NCI-H2107 treated with DMSO at 0.1 percent for 48 hours (cell line): ENCODE results near the gene MAGEB10.
"Not testable (repeated sequence)": the region's sequence is repeated elsewhere in the genome, so short reads cannot be mapped to it uniquely, and the experiment has no call there.

Experiments
- DNase-seq: peaks from one replicate; lab custom pipeline; 2025; ENCODE audit not compliant: unreplicated experiment; lab: John Stamatoyannopoulos, UW

Gene MAGEB10, protein sequence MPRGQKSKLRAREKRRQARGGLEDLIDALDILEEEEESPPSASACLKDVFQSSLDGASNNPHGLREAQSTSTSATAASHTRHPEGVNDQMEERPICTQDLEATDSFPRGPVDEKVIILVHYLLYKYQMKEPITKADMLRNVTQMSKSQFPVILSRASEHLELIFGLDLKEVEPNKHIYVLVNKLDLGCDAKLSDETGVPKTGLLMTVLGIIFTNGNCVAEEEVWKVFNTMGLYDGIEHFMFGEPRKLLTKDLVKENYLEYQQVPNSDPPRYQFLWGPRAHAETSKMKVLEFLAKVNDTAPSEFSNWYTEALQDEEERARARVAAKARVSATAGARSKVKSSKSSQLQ

DNA sequence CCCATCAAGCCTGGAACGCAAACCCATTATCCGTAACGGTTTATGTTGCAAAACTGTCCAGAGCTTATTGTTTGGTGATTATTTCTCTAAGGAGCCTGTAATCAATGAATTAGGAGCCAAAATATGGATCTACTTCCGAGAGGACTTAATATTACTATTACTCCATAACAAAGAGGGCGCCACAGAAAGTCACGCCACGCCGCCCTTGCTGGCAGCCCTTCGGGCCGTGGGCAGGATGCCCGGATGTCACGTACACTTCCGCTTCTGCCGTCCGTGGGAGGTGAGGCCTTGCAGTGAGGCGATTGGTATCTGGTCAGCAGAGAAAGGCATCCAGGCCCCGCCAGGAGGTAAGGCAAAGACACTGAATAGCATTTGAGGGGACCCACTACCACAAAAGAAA is at the start of gene MAGEB10:
Gene MAGEB10 (plus strand): TSS at position 301 of the 400 bp plus-strand sequence. CDS start 13,317 bp downstream, outside the sequence.
- DNase-seq: no peak

DNA sequence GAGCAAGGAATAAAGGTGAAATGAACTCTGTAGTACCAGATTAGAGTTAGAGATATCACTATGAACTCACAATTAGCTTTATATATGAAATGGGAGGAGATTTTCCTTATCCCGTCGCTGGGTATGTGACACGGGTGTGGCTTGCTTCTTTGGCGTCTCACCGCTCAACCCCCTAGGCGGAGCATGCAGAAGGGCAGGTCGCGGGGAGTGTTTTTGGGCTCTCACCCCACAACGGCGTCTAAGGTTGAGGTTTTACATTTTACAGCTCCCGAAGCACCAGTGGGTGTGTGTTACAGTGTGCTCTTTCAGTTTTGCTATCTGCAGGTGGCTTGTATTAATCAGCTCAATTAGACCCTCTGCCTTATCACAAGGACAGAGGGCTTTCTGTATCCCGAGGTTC is 42.1 kb upstream of the MAGEB10 start:
- no peak for DNase-seq

DNA sequence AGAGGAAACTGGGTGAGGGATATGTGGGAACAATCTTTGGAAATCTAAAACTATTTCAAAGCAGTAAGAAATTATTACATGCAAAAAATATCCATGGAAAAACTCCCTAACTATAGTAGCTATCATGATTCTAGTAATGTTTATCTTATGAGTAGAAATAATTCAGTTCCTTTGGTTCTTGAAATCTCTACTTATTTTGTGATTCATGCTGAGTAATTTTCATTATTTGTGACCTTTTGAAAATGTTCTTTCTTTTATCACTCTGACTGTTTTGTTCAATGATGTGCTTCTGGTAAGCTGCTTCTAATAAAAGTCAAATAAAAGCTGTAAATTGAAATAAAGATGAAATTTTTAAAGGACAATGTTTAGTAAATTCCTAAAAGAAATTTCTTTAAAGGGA is 40.4 kb upstream of the MAGEB10 start:
- DNase-seq: no peak

DNA sequence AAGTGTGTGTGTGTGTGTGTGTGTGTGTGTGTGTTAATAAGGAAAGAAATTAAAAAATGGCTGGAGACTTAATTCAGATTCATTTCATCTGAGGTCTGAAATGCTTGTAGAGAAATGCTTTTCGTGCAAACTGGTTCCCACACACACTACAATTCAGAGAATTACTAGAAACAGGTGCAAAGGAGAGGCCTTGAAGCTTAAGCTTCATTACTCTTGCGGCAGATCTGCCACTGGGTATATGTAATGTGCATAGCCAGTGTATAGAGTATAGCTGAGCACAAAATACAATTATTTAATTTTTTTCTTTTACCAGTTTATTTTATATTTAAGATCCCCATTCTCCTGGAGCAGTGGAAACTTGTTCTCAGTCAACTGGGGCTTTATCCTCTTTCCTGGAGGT is 31.8 kb upstream of the MAGEB10 start:
- DNase-seq: no peak

DNA sequence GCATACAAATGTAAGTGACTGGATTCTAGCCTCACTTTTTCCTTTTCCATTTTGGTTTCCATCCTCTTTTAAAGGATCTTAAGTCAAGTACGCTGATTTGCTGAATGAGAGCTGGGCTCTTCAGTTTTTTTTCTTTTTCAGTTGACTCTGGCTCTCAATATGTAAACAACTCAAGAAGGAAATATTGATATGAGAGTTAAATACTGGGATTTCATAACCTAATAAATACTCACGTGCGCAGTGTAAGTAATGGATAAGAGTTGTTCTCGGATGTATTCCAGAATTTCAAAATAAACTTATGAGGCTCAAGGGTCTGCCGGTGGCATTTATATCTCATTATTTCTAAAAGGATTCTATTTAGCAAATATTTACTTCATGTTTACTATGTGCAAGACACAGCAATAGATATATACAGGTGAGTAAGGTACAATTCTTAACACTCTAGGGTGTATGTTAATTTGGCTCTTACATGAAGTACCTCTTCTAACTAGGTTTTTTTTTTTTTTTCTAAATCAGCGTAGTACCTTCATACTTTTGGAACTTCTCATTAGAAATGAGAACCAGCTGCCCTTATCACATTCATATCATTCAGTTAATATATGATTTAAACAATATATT is 11.0 kb upstream of the MAGEB10 start:
- DNase-seq: no peak

DNA sequence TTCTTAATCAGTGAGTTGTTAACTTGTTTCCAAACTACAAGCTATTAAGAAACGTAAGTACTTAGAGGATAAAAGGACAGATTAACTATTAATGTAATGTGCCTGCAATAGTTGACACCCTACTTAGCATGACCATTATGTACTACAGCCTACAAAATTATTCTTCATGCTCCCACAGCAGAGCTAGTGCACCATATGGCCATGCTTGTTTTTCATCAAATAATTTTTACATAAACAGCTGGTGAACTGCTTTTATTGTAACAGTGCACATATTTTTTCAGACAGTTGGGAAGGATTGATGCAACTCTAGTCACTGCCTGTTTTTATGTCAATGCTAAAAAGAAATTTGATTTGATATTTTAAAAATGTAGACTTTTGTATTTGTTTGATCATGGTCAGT is 10.2 kb upstream of the MAGEB10 start:
- DNase-seq: no peak

DNA sequence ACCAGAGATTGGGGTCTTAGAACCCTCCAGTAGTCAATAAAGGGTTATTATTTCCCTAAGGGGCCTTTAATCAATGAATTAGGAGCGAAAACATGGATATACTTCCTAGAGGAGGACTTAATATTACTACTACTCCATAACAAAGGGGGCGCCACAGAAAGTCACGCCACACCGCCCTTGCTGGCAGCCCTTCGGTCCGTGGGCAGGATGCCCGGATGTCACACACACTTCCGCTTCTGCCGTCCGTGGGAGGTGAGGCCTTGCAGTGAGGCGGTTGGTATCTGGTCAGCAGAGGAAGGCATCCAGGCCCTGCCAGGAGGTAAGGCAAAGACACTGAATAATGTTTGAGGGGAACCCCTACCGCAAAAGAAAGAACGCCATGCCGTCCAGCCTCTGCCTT is 436 bp downstream of the MAGEB10 start:
- no peak for DNase-seq

DNA sequence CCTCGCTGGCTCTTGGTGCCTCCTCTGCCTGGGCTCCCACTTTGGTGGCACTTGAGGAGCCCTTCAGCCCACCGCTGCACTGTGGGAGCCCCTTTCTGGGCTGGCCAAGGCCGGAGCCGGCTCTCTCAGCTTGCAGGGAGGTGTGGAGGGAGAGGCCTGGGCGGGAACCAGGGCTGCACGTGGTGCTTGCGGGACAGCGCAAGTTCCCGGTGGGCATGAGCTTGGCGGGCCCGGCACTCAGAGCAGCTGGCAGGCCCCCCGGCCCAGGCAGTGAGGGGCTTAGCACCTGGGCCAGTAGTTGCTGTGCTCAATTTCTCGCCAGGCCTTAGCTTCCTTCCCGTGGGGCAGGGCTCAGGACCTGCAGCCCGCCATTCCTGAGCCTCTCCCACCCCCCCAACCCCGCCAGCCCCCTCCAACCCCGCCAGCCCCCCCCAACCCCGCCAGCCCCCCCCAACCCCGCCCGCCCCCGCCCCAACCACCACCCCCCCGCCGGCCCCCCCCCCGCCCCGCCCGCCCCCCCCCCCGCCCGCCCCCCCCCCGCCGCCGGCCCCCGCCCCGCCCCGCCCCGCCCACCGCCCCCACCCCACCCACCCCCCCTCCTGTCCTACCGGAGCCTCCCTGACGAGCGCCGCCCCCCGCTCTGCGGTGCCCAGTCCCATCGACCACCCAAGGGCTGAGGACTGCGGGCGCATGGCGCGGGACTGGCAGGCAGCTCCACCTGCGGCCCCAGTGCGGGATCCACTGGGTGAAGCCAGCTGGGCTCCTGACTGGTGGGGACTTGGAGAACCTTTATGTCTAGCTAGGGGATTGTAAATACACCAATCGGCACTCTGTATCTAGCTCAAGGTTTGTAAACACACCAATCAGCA is 1.4 kb downstream of the MAGEB10 start:
- not testable (repeated sequence) for DNase-seq

DNA sequence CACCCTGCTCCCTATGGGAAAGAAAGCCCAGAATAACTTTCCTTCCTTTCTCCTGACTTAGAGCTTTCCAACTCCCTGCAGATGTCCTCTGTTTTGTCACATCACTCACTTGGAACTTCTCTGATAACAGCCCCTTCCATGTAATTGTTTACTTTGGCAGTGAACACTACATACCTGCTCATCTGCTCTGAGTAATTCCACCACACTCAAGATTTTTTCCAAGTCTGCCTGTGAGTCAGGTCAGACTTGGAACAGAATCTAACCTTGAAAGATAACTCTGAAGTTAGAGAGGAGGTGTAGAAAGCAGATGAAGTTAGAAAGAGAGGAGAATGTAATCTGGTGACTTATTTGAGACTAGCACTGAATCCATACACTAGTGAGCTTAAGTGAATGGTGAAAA is 7.4 kb downstream of the MAGEB10 start:
- no peak for DNase-seq

DNA sequence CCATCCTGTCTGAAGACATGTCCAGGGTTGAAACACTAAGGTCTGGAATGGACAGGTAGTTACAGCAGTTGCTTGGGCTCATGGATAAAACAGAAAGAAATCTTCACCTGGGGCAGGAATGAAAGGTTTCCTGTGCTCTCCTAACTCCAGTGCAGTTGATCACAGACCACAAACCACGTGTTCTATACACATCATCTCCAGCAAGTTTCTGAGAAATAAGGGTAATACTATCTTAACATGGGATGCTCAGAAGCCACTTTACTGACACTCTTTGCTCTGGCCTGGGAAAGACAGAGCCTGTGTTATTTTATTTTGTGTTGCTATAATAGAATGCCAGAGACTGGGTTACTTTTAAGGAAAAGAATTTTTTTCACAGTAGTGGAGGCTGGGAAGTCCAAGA is 16.0 kb downstream of the MAGEB10 start:
- DNase-seq: no peak

DNA sequence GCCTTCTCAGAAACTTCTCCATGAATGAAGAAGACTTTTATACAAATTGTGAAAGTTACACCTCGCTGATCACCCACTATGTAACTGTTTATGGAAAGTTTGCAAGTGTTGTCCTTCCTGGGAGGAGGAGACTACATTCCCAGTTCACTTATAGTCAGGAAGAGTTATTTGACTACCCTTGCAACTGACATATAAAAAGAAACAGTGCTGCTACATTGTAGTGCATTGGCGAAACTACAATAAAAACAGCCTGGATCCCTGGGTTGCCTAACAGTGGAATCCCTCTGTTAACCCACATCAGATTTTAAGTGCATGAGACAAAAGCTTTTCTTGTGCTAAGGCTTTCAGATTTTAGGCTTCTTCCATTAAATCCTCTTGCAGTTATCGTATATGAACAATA is 30.4 kb downstream of the MAGEB10 start:
- DNase-seq: no peak

DNA sequence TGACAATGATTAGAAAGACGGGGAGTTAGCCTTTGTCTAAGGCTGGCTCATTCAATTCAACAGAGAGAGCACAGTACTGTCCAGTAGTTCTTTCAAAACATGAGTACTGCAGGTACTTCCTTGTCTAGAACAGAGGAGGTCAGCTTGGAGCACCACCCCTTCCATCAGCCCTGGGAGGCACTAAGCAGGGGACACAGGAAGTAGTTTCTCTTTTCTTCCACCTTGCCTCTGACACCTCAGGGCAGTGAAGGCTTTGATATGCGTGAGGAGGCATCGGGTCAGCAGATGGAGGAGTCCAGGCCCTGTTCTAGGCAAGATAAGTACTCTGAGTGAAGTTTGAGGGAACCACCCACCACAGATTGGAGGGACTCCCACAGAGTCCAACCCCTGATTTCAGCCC is 33.1 kb downstream of the MAGEB10 start:
- no peak for DNase-seq

DNA sequence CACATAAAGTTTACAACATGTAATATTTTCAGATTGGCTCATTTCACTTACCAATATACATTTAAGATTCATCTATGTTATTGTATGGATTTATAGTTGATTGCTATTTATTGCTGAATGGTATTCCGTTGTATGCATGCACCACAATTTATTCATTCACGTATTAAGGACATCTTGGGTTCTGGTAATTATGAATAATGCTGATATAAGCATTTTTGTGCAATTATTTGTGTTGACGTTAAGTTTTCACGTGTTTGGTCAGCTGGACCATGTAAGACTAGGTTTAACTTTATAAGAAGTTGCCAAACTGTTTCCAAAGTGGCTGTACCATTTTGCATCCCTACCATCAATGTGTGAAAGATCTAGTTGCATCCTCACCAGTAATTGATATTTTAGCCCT is 35.1 kb downstream of the MAGEB10 start:
- DNase-seq: no peak

DNA sequence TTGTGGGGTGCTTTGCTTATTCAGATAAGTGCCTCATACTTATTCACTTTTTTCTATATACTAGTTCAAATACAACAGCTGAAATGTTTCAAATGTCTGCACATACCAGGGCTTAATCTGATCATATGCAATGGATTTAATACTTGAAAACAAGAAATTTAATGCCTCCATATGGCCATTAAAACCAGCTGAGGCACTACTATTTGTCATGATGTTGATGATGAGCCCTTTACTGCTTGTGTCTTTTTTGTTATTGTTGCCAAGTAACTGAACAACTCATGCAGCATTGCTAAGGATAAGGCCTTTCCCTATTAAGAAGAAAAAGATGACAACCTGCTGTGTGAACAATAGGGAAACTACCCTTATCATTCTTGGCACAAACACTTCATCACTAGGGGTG is 52.5 kb downstream of the MAGEB10 start:
- no peak for DNase-seq

DNA sequence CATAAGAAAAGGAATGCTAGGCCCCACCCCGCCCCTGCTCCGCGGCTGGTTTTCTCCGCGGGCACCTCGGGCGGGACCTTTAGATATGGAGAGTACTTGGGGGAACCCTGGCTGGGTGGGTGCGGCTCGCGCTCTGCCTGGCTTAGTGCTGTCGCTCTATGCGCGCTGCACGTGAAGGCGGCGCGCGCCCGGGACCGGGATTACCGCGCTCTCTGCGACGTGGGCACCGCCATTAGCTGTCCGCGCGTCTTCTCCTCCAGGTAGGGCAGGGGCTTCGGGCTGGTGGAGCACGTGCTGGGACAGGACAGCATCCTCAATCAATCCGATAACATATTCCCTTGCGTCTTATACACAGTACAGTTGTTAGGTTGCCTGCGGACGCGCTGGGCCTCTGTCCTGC is 56.0 kb downstream of the MAGEB10 start:
- no peak for DNase-seq
